Trophoblast cell (in vitro differentiated cells and primary cell): ENCODE results near the gene IGFBP6.

ENCODE experiments used
- DNase-seq, 2 donors: peaks; one replicate each; pipeline ENCODE4 v3.0.0-alpha.2; 2016
- H2AFZ ChIP-seq: 2 replicates; pipeline ENCODE4 v1.6.1; 2013; ENCODE audit warnings: low read length, moderate library complexity, mild to moderate bottlenecking; ENCODE audit not compliant: insufficient read depth, poor library complexity
- H2AK5ac ChIP-seq: 2 replicates; pipeline ENCODE4 v1.6.1; 2013; ENCODE audit warnings: mild to moderate bottlenecking, low read length
- H2BK120ac ChIP-seq: 2 replicates; pipeline ENCODE4 v1.6.1; 2013; ENCODE audit warnings: low read length, mild to moderate bottlenecking, moderate library complexity; ENCODE audit not compliant: insufficient read depth, poor library complexity
- H2BK12ac ChIP-seq: 2 replicates; pipeline ENCODE4 v1.6.1; 2013; ENCODE audit warnings: mild to moderate bottlenecking, low read length, moderate library complexity
- H2BK5ac ChIP-seq: 2 replicates; pipeline ENCODE4 v1.6.1; 2013; ENCODE audit warnings: low read length, low read depth, moderate library complexity, mild to moderate bottlenecking; ENCODE audit not compliant: poor library complexity
- H3K14ac ChIP-seq: 2 replicates; pipeline ENCODE4 v1.6.1; 2013; ENCODE audit warnings: mild to moderate bottlenecking, low read length
- H3K18ac ChIP-seq: 2 replicates; pipeline ENCODE4 v1.6.1; 2013; ENCODE audit warnings: mild to moderate bottlenecking, low read length
- H3K23ac ChIP-seq: 2 replicates; pipeline ENCODE4 v1.6.1; 2013; ENCODE audit warnings: low read length
- H3K27ac ChIP-seq: 2 replicates; pipeline ENCODE4 v1.5.1; 2013; ENCODE audit warnings: low read depth, mild to moderate bottlenecking, inconsistent platforms, low read length, moderate library complexity
- H3K27me3 ChIP-seq: 2 replicates; pipeline ENCODE4 v1.6.1; 2013; ENCODE audit warnings: inconsistent platforms, mild to moderate bottlenecking, low read length, moderate library complexity; ENCODE audit not compliant: insufficient read depth
- H3K36me3 ChIP-seq, 2 experiments: 1 replicate in 1 of 2; 2 replicates in 1 of 2; pipeline ENCODE4 v1.6.1; 2013; ENCODE audit warnings: low read length in 2 of 2, mild to moderate bottlenecking in 2 of 2, moderate library complexity in 1 of 2; ENCODE audit not compliant: insufficient read depth in 2 of 2, control insufficient read depth in 1 of 2
- H3K4ac ChIP-seq: 2 replicates; pipeline ENCODE4 v1.6.1; 2013; ENCODE audit warnings: low read depth, mild to moderate bottlenecking, low read length, moderate library complexity
- H3K4me1 ChIP-seq, 2 experiments: 1 replicate in 1 of 2; 2 replicates in 1 of 2; pipeline ENCODE4 v1.6.1; 2013; ENCODE audit warnings: low read length in 2 of 2, mild to moderate bottlenecking in 2 of 2, moderate library complexity in 1 of 2; ENCODE audit not compliant: insufficient read depth in 2 of 2, control insufficient read depth in 1 of 2
- H3K4me2 ChIP-seq: 2 replicates; pipeline ENCODE4 v1.6.1; 2013; ENCODE audit warnings: inconsistent platforms, mild to moderate bottlenecking, low read length, moderate library complexity
- H3K4me3 ChIP-seq: 2 replicates; pipeline ENCODE4 v1.5.1; 2013; ENCODE audit warnings: mild to moderate bottlenecking, low read depth, low read length, inconsistent platforms
- H3K79me1 ChIP-seq: one replicate; pipeline ENCODE4 v1.6.1; 2013; ENCODE audit warnings: low read length
- H3K79me2 ChIP-seq: 2 replicates; pipeline ENCODE4 v1.6.1; 2013; ENCODE audit warnings: low read length, mild to moderate bottlenecking; ENCODE audit not compliant: control insufficient read depth, insufficient read depth, poor library complexity
- H3K9ac ChIP-seq: 2 replicates; pipeline ENCODE4 v1.6.1; 2013; ENCODE audit warnings: mild to moderate bottlenecking, low read length
- H3K9me3 ChIP-seq: 2 replicates; pipeline ENCODE4 v1.6.1; 2013; ENCODE audit warnings: low read depth, mild to moderate bottlenecking, control low read depth, inconsistent platforms, low read length; ENCODE audit not compliant: insufficient read depth
- H4K12ac ChIP-seq: 2 replicates; pipeline ENCODE4 v1.6.1; 2013; ENCODE audit warnings: low read depth, mild to moderate bottlenecking, low read length, moderate library complexity
- H4K8ac ChIP-seq: 2 replicates; pipeline ENCODE4 v1.6.1; 2013; ENCODE audit warnings: low read depth, mild to moderate bottlenecking, low read length, moderate library complexity
- H4K91ac ChIP-seq: one replicate; pipeline ENCODE4 v1.6.1; 2013; ENCODE audit warnings: low read depth, mild to moderate bottlenecking, low read length, moderate library complexity
- WGBS: extraction: QIAGEN DNeasy Blood & Tissue Kit; methylation state at CpG from one replicate; pipeline ENCODE4 v1.1.7; 2013; ENCODE audit warnings: missing lambda C conversion rate; ENCODE audit not compliant: insufficient read length, insufficient coverage; ENCODE audit errors: extremely low coverage; 5-methylcytosine and 5-hydroxymethylcytosine counted together

Gene IGFBP6

DNA sequence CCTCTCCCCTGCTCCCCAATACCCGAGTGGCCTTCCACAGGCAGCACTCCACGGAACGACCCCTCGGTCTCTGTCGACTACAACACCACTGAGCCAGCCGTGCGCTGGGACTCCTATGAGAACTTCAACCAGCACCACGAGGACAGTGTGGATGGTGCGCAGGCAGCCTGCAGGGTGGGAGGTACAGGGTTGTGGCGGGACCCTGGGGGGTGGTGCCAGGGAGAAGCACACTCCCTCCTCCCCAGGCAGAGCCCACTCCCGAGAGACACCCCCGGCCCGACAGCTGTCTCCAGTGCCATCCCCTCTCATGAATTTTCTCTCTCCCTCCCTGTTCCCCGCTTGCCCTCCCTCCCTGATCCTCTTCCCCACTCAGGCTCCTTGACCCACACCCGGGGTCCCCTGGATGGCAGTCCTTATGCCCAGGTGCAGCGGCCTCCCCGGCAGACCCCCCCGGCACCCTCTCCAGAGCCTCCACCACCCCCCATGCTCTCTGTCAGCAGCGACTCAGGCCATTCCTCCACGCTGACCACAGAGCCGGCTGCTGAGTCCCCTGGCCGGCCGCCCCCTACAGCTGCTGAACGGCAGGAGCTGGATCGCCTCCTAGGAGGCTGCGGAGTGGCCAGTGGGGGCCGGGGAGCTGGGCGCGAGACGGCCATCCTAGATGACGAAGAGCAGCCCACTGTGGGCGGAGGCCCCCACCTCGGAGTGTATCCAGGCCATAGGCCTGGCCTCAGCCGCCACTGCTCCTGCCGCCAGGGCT lies 38.6 kb upstream of the IGFBP6 start:
- H4K91ac ChIP-seq, result no peak overlapping the region
- no peaks in the 10 kb centered on the region for H3K27me3 ChIP-seq
- H4K12ac ChIP-seq, result no peak overlapping the region
- no peak overlapping the region for H3K4ac ChIP-seq
- H3K4me1 ChIP-seq, result peaks cover 0 to 1% of the 10 kb centered on the region in 2 experiments
- H3K36me3 ChIP-seq, result peaks cover 1 to 2% of the 10 kb centered on the region in 2 experiments
- no peak overlapping the region for H3K23ac ChIP-seq
- no peak overlapping the region for H3K4me3 ChIP-seq
- H2BK12ac ChIP-seq, result no peak overlapping the region
- H3K9me3 ChIP-seq, result no peaks in the 10 kb centered on the region
- no peaks in the 10 kb centered on the region for H3K79me2 ChIP-seq
- no peak for DNase-seq
- no peak overlapping the region for H3K9ac ChIP-seq
- no peak overlapping the region for H2AK5ac ChIP-seq
- no peak overlapping the region for H3K4me2 ChIP-seq
- H3K18ac ChIP-seq, result no peak overlapping the region
- H3K79me1 ChIP-seq, result peaks cover 2% of the 10 kb centered on the region
- no CpG with 5 or more reads among the region's 35 CpGs for WGBS
- no peak overlapping the region for H2AFZ ChIP-seq
- no peak overlapping the region for H3K14ac ChIP-seq
- H2BK120ac ChIP-seq, result no peak overlapping the region
- H3K27ac ChIP-seq, result no peak overlapping the region
- no peak overlapping the region for H2BK5ac ChIP-seq
- no peak overlapping the region for H4K8ac ChIP-seq

DNA sequence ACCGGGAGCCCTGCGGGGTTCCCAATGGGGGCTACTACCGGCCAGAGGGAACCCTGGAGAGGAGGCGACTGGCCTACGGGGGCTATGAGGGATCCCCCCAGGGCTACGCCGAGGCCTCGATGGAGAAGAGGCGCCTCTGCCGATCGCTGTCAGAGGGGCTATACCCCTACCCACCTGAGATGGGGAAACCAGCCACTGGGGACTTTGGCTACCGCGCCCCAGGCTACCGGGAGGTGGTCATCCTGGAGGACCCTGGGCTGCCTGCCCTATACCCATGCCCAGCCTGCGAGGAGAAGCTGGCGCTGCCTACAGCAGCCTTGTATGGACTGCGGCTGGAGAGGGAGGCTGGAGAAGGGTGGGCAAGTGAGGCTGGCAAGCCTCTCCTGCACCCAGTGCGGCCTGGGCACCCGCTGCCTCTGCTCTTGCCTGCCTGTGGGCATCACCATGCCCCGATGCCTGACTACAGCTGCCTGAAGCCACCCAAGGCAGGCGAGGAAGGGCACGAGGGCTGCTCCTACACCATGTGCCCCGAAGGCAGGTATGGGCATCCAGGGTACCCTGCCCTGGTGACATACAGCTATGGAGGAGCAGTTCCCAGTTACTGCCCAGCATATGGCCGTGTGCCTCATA lies 37.9 kb upstream of the IGFBP6 start:
- Histone ChIP-seq H4K12ac (no peak overlapping the region), H3K79me2 (no peaks in the 10 kb centered on the region), H4K8ac (no peak overlapping the region), H3K36me3 (peaks cover 5 to 6% of the 10 kb centered on the region in 2 experiments), H3K27me3 (no peaks in the 10 kb centered on the region), H4K91ac (no peak overlapping the region), H3K23ac (no peak overlapping the region), H3K9ac (no peak overlapping the region), H2BK12ac (no peak overlapping the region), H3K4me3 (no peak overlapping the region), H2AK5ac (no peak overlapping the region), H3K4ac (no peak overlapping the region), H2BK5ac (no peak overlapping the region), H3K79me1 (no peaks in the 10 kb centered on the region), H3K4me2 (no peak overlapping the region), H3K18ac (no peak overlapping the region), H3K4me1 (no peaks in the 10 kb centered on the region), H3K14ac (no peak overlapping the region), H2BK120ac (no peak overlapping the region), H2AFZ (no peak overlapping the region), H3K9me3 (peaks cover 2% of the 10 kb centered on the region), H3K27ac (no peak overlapping the region)
- DNase-seq, result no peak
- no CpG with 5 or more reads among the region's 24 CpGs for WGBS

DNA sequence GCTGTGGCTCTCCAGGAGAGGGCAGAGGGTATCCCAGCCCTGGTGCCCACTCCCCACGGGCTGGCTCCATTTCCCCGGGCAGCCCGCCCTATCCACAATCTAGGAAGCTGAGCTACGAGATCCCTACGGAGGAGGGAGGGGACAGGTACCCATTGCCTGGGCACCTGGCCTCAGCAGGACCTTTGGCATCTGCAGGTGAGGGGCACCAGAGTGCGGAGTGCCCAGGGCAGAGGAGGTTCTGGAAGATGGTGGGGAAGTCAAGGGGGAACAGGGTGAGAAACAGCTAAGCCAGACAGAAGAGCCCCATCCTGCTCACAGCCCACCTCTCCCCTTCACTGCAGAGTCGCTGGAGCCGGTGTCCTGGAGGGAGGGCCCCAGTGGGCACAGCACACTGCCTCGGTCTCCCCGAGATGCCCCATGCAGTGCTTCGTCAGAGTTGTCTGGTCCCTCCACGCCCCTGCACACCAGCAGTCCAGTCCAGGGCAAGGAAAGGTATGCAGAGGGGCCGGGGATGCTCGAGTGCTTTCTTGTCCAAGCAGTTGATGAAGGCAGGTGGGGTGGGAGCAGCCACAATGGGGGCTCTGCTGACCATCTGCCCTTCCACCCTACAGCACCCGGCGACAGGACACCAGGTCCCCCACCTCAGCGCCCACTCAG lies 37.3 kb upstream of the IGFBP6 start:
- Histone ChIP-seq H2AFZ (no peak overlapping the region), H2BK5ac (no peak overlapping the region), H3K4me2 (no peak overlapping the region), H4K12ac (no peak overlapping the region), H3K23ac (no peak overlapping the region), H3K4me1 (no peaks in the 10 kb centered on the region), H4K8ac (no peak overlapping the region), H3K4ac (no peak overlapping the region), H2AK5ac (no peak overlapping the region), H3K36me3 (peaks cover 8 to 10% of the 10 kb centered on the region in 2 experiments), H3K9me3 (peaks cover 2% of the 10 kb centered on the region), H3K14ac (no peak overlapping the region), H3K27me3 (no peaks in the 10 kb centered on the region), H2BK120ac (no peak overlapping the region), H3K9ac (no peak overlapping the region), H3K4me3 (no peak overlapping the region), H3K79me1 (no peaks in the 10 kb centered on the region), H3K18ac (no peak overlapping the region), H3K79me2 (no peaks in the 10 kb centered on the region), H2BK12ac (no peak overlapping the region), H4K91ac (no peak overlapping the region), H3K27ac (no peak overlapping the region)
- no CpG with 5 or more reads among the region's 17 CpGs for WGBS
- DNase-seq, result no peak

GRCh38 chr12:53060721-53061276 lies 36.7 kb upstream of the IGFBP6 start:
- no peaks in the 10 kb centered on the region for H3K79me2 ChIP-seq
- no peak overlapping the region for H2AFZ ChIP-seq
- H3K27ac ChIP-seq, result no peak overlapping the region
- H3K4me3 ChIP-seq, result no peak overlapping the region
- H3K14ac ChIP-seq, result no peak overlapping the region
- WGBS, result no CpG with 5 or more reads among the region's 18 CpGs
- H3K9me3 ChIP-seq, result peaks cover 2% of the 10 kb centered on the region
- DNase-seq, result no peak
- no peak overlapping the region for H2BK5ac ChIP-seq
- H3K36me3 ChIP-seq, result peaks cover 14 to 16% of the 10 kb centered on the region in 2 experiments
- no peak overlapping the region for H3K23ac ChIP-seq
- no peak overlapping the region for H3K4ac ChIP-seq
- no peak overlapping the region for H3K4me2 ChIP-seq
- H4K8ac ChIP-seq, result no peak overlapping the region
- H3K4me1 ChIP-seq, result no peaks in the 10 kb centered on the region
- H2BK12ac ChIP-seq, result no peak overlapping the region
- no peaks in the 10 kb centered on the region for H3K79me1 ChIP-seq
- H3K27me3 ChIP-seq, result no peaks in the 10 kb centered on the region
- H4K91ac ChIP-seq, result no peak overlapping the region
- H2BK120ac ChIP-seq, result no peak overlapping the region
- H4K12ac ChIP-seq, result no peak overlapping the region
- H3K18ac ChIP-seq, result no peak overlapping the region
- no peak overlapping the region for H2AK5ac ChIP-seq
- no peak overlapping the region for H3K9ac ChIP-seq
